Stimulated activated CD4-positive, alpha-beta T cell treated with anti-CD3 and anti-CD28 coated beads, Interleukin-1b, Interleukin-23, amount 100 ng/mL, for 24 hours (primary cell): Measurements from ENCODE around the gene PIK3IP1.
"Not testable (repeated sequence)": the region's sequence is repeated elsewhere in the genome, so short reads cannot be mapped to it uniquely, and the experiment has no call there.

ENCODE experiments used
- DNase-seq, 4 experiments: peaks; one replicate each; pipeline ENCODE4 v3.0.0-alpha.2; 2020; ENCODE audit warnings: low read depth in 4 of 4, low spot score in 1 of 4

The PIK3IP1 gene, protein sequence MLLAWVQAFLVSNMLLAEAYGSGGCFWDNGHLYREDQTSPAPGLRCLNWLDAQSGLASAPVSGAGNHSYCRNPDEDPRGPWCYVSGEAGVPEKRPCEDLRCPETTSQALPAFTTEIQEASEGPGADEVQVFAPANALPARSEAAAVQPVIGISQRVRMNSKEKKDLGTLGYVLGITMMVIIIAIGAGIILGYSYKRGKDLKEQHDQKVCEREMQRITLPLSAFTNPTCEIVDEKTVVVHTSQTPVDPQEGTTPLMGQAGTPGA

DNA sequence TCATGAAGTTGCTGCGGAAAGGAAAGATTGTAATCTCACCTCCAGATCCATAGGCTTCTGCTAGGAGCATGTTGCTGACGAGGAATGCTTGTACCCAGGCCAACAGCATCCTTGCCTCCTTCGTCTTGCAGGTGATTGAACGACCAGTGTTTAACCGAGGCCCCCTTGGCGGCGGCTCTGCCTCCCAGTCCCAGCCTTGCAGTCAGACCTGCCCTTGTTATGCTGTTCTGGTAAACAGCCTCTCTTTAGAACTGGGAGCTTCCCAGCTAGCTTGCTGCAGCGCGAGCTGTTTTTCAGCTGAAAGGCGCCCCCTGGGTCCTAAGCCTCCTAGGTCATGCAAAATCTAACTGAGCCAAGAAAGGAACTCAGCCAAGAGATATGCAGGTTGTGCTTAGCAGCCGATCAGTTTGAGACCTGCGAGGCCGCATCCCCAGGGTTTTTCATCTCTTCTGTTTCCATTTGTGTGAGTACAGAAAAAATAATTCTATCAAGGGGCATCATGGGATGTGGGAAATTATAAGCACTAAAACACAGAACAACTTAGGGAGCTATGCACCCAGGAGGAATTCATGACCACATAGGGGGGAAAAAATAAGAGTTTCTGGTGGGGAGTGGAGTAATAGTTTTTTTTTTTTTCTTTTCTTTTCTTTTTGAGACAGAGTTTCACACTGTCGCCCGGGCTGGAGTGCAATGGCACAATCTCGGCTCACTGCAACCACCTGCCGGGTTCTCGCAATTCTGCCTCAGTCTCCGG is at the start of gene PIK3IP1:
PIK3IP1 (minus strand) TSS at position 253 of the 754 bp plus-strand sequence; CDS start at position 109, 144 bp downstream.
- DNase-seq, result peak; percentile 49 to 75 (median 60)

DNA sequence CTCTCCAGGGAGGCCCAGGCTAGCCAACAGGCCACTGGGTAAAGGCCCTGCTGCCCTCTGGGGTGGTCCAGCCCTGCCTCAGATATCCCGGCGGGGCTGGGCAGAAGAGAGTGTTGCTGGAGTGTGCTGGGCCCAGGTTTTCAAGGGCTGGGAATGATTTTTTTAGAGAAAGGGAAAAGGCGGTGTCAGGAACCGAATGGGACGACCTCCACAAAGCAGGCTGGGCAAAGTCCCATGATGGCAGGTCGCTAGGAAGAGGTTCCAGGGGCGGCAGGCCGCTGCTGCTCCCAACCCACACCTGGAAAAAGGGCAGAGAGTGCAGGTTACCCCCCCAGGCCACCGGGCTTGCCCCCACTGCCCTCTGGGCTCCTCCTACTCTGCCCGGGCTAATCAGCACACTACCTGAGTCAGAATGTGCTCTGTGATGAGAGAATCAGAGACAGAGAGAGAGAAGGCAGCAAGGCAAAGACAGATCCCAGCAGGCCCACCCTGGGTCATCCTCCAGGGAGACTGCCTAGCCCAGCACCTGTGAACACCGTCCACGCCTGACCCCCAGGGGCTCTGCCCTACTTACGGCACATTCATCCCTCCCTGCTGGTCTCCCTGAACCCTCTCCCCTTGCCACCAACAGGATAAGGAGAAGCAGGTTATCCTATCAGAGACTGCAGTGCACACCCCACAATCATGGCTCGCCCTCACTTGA is 49.2 kb upstream of the PIK3IP1 start:
- no peak for DNase-seq

DNA sequence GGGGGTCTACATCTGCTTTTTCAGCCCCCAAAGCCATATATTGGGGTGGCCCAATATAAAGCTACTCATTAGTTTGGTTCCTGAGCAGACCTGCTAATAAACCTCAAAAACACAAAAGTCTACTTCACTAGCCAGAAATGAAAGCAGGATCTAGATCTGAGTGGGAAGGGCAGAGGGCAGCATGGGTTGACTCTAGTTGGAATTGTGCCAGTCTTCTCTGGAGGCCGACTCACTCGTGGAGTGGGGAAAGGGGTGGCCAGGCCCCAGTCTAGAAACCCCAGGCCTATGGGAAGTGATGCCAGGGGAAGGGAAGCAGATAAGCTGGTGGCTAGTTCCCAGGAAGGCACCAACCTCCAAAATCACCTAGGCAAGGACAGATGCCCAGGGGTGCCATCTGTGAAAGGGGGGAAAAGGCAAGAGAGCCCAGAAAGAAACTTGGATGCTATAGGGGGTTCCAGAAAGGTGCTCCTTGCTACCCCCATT is 48.5 kb upstream of the PIK3IP1 start:
- no peak for DNase-seq

DNA sequence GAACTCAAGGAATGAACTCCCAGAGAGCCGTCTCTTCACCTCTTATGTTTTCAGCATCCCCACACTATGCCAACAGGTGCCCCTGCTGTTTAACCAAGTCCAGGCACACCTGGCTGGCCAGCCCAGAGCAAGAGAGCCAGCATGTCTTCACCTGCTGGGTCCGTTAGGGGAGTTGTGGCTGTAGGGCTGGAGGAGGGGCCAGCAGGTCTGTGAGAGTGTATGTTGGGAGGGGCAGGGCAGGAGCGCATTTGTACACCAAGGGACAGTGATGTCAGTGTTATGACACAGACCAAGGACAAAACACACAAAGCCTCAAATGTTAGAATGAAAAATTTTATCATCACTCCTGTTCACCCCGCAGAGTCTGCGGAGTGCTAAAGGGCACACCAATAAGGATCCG is 48.1 kb upstream of the PIK3IP1 start:
- no peak for DNase-seq

DNA sequence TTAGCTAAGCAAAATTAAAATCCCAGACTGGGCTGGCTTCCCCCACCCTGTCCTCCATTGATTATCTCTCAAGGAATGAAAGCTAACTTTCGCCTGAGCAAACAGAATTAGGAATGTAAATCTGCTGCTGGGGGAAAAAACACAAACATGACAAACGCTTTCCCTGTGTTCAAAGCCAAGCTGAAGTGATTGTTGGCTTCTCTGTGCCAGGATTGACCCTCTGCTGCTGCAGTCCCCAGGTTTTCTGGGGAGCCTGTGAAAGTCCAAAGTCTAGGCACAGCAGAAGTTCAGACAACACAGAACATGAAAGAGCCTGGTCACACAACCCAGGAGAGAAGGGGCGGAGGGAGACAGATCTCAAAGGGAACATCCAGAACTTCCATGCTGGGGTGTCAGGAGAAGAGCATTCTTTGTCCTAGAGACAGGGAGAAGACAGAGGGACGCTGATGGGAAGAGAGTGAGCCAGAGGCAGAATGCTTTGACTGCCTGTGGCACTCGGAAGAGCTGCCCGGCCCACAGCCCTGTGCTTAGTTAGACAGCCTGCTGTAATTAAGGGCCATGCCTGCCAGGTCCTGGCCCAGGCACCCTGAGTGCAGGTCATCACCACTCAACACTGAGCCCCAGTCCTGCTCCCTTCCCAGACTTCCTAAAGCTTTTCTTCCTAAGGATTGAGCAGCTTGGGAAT is 47.0 kb upstream of the PIK3IP1 start:
- DNase-seq, result no peak

DNA sequence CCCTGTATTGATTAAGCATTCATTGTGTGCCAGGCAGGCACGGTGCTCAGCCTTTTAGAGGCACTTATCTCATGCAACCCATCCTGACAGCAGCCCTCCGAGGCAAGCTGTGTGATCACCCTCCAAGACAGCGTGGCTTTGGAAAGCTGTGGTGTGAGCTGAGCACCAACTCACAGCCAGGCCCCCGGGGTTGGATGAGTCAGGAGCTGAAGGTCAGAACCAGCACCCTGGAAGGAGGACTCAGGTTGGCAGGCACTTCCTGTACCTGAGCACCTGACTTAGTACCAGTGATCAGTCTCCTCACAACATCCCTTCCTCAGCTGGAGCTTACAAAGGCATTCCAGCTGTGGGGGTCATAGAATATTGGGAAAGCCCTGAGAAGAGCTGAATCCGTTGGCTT is 44.9 kb upstream of the PIK3IP1 start:
- peak in 1 of 4 experiments; percentile 21 for DNase-seq

DNA sequence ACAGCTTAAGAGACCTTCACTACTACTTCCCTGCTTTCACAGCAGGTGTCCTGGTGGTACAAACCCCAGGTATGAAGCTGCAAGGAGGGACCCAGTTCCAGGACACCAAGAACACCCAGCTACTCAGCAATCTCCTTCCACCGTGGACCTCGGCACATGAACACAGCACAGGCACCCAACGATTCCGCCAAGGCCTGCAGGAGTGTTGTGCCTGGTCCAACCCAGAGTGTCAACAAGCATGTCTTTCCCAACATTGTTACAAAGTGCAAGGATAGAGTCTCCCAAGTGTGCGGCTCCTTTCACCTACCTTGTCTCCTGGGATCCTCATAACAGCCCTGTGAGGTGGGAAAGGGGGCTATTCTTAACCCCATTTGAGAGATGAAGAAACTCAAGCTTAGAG is 42.0 kb upstream of the PIK3IP1 start:
- DNase-seq, result no peak

DNA sequence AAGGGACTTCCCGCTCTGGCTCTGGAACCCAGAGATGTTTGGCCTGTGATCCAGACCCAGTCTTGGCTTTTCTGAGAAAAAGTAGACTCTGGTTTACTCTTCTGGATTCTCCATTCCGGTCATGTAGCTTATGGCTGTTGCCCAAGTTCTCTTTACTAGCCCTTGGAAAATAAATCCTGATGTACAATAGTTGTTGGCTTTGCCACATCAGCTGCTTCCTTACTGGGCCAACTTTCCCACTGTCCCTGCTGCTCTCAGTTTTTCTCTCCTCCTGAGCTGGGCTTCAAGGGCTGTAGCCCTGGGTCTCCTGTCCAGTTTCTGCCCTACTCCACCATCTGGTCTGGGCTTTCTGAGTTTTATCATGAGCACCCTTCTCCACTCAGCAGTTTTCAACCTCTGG is 41.4 kb upstream of the PIK3IP1 start:
- DNase-seq, result no peak

DNA sequence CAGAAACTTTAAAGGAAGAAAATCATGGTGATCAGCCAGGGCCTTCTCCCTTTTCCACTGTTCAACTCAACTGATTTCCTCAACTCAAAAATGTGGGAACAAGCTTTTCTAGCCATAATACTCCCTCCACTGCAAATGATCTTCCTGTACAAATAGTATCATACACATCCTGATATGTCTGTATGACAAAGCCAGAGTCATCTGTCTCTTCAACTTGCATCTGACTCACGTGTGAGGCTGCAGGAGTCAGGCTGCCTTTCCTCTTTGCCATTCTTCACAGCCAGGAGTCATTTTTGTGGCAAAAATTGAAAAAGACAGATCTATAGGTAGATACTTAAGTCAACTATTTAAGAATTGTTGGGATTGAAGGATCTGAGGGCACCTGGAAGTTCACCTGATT is 40.6 kb upstream of the PIK3IP1 start:
- DNase-seq, result no peak

DNA sequence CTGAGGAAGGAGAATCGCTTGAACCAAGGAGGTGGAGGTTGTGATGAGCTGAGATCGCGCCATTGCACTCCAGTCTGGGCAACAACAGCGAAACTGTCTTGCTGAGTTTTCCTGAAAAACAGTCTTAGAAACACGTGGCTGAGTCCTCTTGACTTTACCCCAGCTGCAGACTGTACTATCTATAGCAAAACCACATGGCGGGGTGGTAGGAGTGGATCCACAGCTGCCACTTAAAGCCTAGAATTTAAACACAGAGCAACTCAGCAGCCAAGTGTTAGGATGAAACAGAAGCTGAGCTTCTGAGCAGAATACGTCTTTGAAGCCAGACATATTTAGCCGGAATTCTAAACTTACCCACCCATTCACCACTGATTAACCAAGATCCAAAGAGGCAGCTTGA is 39.7 kb upstream of the PIK3IP1 start:
- no peak for DNase-seq

DNA sequence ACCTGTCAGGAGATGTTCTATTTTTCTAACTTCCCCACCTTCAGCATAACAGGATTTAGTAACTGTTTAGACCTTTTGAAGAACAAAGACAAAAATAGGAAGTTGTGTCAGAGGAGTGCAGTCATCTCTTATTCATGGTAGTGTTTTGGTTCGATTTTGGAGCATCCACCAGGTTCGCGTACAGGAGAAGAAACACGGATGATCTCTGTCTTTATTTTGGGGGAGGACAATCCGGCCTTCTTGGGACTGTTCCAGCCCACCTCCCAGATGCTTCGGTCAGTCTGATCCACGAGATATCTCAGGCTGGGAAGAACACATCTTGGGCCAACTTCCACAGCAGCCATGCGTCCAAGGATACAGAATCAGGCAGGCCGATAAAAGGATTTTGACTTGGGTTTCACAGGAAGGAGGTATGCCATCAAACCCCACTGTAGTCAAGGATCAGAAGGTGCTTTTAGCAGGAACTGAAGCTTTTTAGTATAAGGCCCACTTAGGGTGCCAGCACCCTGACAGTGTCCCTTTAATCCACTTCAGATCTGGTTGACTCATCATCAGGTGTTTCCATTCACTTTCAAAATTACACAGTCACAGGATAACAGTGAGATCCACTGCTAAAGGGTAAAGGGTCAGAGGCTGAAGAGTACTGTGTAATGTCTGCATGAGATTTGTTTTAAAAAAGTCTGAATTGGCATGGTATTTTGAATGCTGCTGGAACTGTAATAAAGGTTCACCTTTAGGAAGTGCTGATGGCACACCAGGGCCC is 37.3 kb upstream of the PIK3IP1 start:
- DNase-seq, result no peak

DNA sequence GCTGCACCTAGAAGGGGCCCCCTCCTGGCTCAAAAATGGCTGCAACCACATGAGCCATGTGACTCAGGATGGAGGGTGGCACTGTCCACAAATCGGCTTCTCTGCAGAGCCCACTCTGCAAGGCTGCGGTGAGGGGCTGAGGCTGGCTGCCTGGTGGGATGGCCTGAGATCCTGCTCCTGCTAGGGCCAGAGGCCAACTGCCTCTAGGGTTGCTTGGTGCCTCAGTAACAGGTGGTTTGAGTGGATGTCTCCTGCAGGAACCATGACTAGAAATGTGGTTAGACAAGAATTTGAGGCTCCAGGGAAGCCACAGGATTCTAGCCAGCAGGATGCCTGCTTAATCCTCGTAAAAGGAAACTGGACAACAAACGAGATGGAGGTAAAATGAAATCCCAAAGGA is 36.7 kb upstream of the PIK3IP1 start:
- no peak for DNase-seq

DNA sequence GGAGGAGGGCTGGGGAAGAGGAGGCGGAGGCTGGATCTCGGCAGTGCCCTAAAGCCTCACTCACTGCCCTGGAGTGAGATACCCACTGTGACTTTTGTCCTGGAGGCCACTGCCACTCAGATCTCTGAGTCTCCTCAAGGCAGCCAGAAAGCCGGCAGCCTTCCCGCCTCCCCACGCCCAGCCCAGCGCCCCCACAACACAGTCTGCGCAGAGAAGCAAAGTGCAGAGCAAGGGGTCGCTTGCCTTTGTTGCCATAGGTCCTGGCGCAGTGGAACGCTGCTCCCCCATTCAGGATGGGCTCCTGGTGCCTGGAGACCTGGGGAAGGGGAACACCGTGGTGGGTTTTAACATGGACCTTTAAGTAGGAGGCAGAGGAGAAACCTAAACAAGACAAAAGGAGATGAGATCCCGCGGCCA is 36.3 kb upstream of the PIK3IP1 start:
- no peak for DNase-seq

DNA sequence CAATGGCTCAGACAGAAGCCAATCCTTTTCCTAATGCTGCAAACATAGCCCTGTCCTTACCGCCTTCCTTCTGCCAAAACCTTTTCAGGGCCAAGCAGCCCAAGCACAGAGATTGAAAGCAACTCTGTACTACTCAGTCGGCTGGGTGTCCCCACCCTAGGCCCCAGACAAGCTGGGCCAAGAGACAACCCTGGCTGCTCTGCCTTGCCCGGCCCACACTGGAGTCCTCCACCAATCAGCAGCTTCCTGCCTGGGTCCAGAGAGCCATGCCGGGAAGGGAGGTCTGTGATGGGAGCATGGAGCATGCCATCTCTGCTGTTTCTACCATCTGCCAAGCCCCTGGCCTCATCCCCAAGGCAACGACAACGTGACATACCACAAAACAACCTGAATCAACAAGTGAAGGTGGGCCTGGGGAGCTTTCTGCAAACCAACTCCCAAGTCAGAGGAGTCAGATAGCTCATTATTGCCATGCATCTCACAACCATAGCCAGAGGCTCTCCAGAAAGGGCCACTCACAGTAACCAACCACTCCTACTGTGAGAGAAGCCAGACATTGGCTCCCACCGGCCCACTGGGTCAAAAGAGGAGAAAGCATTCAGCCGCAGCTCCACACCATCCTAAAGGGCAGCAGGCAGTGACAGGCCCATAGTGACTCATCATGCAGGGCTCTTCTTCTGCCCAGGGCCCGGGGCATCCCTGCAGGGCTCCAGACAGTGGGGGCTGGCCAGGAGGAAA is 35.7 kb upstream of the PIK3IP1 start:
- DNase-seq, result no peak

DNA sequence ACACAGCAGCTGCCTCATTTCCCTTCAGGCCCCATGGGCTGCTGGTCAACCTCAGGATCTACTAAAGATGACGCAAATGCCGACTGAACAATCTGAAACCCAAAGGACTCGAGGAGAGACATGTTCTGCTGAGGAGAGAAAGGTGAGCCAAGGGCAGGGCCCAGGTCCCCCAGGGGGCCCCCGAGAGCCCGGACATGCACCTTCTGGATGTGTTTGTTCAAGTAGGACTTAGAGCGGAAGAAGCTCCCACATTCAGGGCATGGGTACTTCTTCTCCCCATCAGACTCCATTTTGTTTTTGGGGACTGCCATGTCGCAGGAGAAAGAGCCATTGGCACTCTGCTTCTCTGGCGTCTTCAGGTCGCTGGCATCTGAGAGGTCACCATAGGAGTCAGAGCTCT is 34.6 kb upstream of the PIK3IP1 start:
- DNase-seq, result no peak

DNA sequence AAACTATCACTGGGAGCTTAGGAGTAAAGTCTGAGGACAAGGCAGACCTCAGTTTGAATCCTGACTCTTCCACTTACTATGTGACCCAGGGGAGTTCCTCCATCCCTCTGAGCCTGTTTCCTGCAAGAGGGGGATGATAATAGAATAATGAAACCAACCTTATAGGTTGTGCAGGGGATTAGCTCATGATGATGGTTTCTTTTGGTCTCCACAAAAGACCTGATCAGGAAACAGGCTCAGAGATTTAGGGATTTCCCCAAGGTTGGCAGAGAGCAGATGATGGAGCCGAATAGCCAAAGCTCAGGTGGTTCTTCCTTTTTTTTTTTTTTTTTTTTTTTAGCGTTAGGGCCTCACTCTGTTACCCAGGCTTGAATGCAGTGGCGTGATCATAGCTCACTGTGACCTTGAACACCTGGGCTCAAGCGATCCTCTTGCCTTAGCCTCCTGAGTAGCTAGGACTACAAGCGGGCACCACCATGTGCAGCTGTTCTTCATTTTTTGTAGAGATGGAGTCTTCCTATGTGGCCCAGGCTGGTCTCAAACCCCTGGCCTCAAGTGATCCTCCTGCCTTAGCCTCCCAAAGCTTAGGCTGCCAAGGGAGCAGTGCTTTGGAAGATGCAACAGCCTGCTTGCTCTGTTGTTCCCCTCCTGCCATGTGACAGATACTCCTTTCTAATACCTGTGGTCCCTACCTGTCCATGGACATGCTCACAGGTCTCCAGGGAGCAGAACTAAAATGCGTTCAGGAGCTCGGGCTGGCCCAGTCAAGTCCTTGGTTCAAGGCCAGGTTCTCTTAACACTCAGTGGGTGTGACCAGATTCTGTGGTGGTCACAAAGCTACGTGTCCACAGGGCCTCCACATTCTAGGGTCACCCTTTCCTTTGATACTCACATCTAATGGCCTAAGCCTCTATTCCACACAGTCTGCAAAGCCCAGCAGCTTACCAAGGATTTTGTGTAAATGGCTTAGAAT is 31.6 kb upstream of the PIK3IP1 start:
- no peak for DNase-seq

DNA sequence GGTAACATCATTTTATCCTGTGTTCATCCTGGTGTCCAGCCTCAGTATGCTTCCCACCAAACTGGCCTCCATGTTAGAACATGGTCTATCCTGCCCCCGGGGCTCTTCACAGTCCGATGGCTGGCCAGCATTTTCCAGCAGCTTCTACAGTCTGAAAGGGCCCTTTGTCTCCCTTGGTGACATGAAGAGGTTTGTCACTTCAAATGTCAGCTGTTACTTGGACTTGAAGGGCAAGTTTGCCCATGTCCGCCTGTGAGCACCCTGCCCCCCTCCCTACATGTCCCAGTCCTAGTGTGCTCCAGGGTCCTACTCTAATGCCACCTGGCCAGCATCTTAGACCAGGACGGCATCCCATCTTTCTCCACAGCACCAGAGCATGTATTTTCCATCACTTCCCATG is 29.1 kb upstream of the PIK3IP1 start:
- DNase-seq, result no peak

DNA sequence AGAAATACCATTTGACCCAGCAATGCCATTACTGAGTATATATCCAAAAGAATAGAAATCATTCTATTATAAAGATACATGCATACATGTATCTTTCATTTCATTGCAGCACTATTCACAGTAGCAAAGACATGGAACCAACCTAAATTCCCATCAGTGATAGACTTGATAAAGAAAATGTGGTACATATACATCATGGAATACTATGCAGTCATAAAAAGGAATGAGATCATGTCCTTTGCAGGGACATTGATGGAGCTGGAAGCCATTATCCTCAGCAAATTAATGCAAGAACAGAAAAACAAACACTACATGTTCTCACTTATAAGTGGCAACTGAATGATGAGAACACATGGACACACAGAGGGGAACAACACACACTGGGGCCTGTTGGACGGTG is 21.9 kb upstream of the PIK3IP1 start:
- DNase-seq, result not testable (repeated sequence)
